OCI-LY1 (cell line): ENCODE results near the gene KCNMA1.

Source experiments
- CTCF ChIP-seq: fragments of 200-600 bp; sonication (generic), shearing (Covaris generic); IDR thresholded peaks from 2 replicates; pipeline ENCODE4 v1.5.1; 2017; ENCODE audit warnings: mild to moderate bottlenecking, antibody characterized with exemption, low read length, moderate library complexity, mixed read lengths
- EZH2 ChIP-seq: fragments of 200-600 bp; sonication (generic), shearing (Covaris generic); IDR thresholded peaks from 2 replicates; pipeline ENCODE4 v1.8.0; 2017; ENCODE audit warnings: borderline replicate concordance, mixed run types, mild to moderate bottlenecking, antibody characterized with exemption, low read length, moderate library complexity, mixed read lengths

GRCh38 chr10:77541944-77542343 lies 95.7 kb downstream of the KCNMA1 start:
- no peak for TF ChIP-seq CTCF
- TF ChIP-seq EZH2 = no peak
